Calu3 (cell line): ENCODE measurements around the gene MEF2C. TPM values are rescaled to one million over a fixed set of nuclear protein-coding genes. Genes with fewer than 3 reads are reported as not detected.

Experiments used
- BruUV-seq: library from RNA; stranded (reverse); fragments of 400-500 nt; replicated peaks from 2 replicates; lab custom pipeline; 2021; lab: Mats Ljungman, UMichigan
- CTCF ChIA-PET: fragments of 300-600 bp; sonication (Branson Sonifier 250); formaldehyde crosslinking; loops from one replicate; lab custom pipeline; 2022; ENCODE audit warnings: antibody characterized with exemption; lab: Charles Lee
- DNase-seq: peaks from one replicate; pipeline ENCODE4 v3.0.0; 2022
- H3K27ac Mint-ChIP-seq: one replicate; pipeline ENCODE4 v1.8.0; 2022; ENCODE audit warnings: mixed read lengths; ENCODE audit not compliant: unreplicated experiment
- H3K27me3 Mint-ChIP-seq: one replicate; pipeline ENCODE4 v1.8.0; 2022; ENCODE audit warnings: mixed read lengths; ENCODE audit not compliant: unreplicated experiment
- H3K36me3 Mint-ChIP-seq: one replicate; pipeline ENCODE4 v1.8.0; 2022; ENCODE audit warnings: mild to moderate bottlenecking, moderate library complexity, mixed read lengths; ENCODE audit not compliant: insufficient read depth, unreplicated experiment
- H3K4me1 Mint-ChIP-seq: one replicate; pipeline ENCODE4 v1.8.0; 2022; ENCODE audit warnings: mild to moderate bottlenecking, low read depth, mixed read lengths; ENCODE audit not compliant: unreplicated experiment
- H3K4me3 Mint-ChIP-seq: one replicate; pipeline ENCODE4 v1.8.0; 2022; ENCODE audit warnings: mild to moderate bottlenecking, low read depth, moderate library complexity, mixed read lengths; ENCODE audit not compliant: unreplicated experiment
- H3K9me3 Mint-ChIP-seq: one replicate; pipeline ENCODE4 v1.8.0; 2022; ENCODE audit warnings: low read depth, mixed read lengths; ENCODE audit not compliant: unreplicated experiment
- intact Hi-C: fragments of 100-400 bp; cut with micrococcal nuclease; formaldehyde crosslinking; loops from one replicate; pipeline ENCODE4 v1.10.0; 2022; ENCODE audit not compliant: unreplicated experiment
- total RNA-seq: library from RNA; stranded (reverse); gene quantifications from 2 replicates; pipeline ENCODE4 v1.2.3, GENCODE V29; 2022
- TF ChIP-seq, protein P1 (sequence below): fragments of 200-600 bp; IDR thresholded peaks from one replicate; pipeline ENCODE4 v1.8.0; 2022; ENCODE audit warnings: antibody characterized with exemption; ENCODE audit not compliant: unreplicated experiment

MEF2C gene
- total RNA-seq, 1 experiment from 2014 or later, result 6.1 TPM

GRCh38 chr5:88674356-88675167 lies 208.4 kb downstream of the MEF2C start:
- Mint-ChIP-seq H3K9me3 (no peaks in the 10 kb centered on the region), H3K27ac (peak overlapping the region; percentile 95), H3K36me3 (peaks cover 32% of the 10 kb centered on the region), H3K4me3 (peak overlapping the region; percentile 89), H3K4me1 (peaks cover 26% of the 10 kb centered on the region), H3K27me3 (no peaks in the 10 kb centered on the region)
- peak; percentile 73 for DNase-seq
- TF ChIP-seq, protein P1, sequence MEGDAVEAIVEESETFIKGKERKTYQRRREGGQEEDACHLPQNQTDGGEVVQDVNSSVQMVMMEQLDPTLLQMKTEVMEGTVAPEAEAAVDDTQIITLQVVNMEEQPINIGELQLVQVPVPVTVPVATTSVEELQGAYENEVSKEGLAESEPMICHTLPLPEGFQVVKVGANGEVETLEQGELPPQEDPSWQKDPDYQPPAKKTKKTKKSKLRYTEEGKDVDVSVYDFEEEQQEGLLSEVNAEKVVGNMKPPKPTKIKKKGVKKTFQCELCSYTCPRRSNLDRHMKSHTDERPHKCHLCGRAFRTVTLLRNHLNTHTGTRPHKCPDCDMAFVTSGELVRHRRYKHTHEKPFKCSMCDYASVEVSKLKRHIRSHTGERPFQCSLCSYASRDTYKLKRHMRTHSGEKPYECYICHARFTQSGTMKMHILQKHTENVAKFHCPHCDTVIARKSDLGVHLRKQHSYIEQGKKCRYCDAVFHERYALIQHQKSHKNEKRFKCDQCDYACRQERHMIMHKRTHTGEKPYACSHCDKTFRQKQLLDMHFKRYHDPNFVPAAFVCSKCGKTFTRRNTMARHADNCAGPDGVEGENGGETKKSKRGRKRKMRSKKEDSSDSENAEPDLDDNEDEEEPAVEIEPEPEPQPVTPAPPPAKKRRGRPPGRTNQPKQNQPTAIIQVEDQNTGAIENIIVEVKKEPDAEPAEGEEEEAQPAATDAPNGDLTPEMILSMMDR, result no peak
- no TSS peak for BruUV-seq
- intact Hi-C loops, result loop anchor here (5.0 kb wide), 1 partner anchor 407 kb away; the partner anchor contains the start of gene TMEM161B
- CTCF ChIA-PET, result interaction anchor here (0.9 kb wide), 1 partner anchor 157 kb away, joined by 3 read pairs; no protein-coding TSS in a partner anchor

- no TSS peak for BruUV-seq
- Mint-ChIP-seq H3K4me3 (peak overlapping the region; percentile 89), H3K36me3 (peaks cover 32% of the 10 kb centered on the region), H3K4me1 (peaks cover 26% of the 10 kb centered on the region), H3K27ac (no peak overlapping the region), H3K27me3 (no peaks in the 10 kb centered on the region), H3K9me3 (no peaks in the 10 kb centered on the region)
- CTCF ChIA-PET, result interaction anchor here (0.6 to 0.9 kb wide), 4 partner anchors 30 to 1413 kb away, joined by 3 to 7 read pairs (median 3); no protein-coding TSS in a partner anchor
- intact Hi-C loops, result no loop called here
- no peak for DNase-seq
- TF ChIP-seq, protein P1, result no peak
Observed at GRCh38 chr5:88673253-88674105, 209.5 kb downstream of the MEF2C start.

- BruUV-seq, result no TSS peak
- H3K4me1 Mint-ChIP-seq, result peaks cover 24% of the 10 kb centered on the region
- DNase-seq, result no peak
- TF ChIP-seq, protein P1, result no peak
- H3K27ac Mint-ChIP-seq, result no peak overlapping the region
- H3K36me3 Mint-ChIP-seq, result peaks cover 32% of the 10 kb centered on the region
- CTCF ChIA-PET, result no interaction called here
- H3K9me3 Mint-ChIP-seq, result no peaks in the 10 kb centered on the region
- H3K27me3 Mint-ChIP-seq, result no peaks in the 10 kb centered on the region
- H3K4me3 Mint-ChIP-seq, result no peak overlapping the region
- intact Hi-C loops, result no loop called here
Observed at GRCh38 chr5:88672644-88673252, 210.2 kb downstream of the MEF2C start.
